Measurements from ENCODE around the gene GDF7.

GRCh38 chr2:20680744-20681375 lies 13.9 kb downstream of the GDF7 start:
- TF ChIP-seq YY1 (IDR thresholded peaks at IDR 0.05) (no peak), ATF3 (IDR thresholded peaks at IDR 0.05) (no peak), GABPA (IDR thresholded peaks at IDR 0.05 in 1 of 2, conservative IDR thresholded peaks at IDR 0.05 in 1 of 2) (no peak), SP1 (IDR thresholded peaks at IDR 0.05) (no peak), FOXA2 (IDR thresholded peaks at IDR 0.05) (no peak)
- TF ChIP-seq, protein P1, sequence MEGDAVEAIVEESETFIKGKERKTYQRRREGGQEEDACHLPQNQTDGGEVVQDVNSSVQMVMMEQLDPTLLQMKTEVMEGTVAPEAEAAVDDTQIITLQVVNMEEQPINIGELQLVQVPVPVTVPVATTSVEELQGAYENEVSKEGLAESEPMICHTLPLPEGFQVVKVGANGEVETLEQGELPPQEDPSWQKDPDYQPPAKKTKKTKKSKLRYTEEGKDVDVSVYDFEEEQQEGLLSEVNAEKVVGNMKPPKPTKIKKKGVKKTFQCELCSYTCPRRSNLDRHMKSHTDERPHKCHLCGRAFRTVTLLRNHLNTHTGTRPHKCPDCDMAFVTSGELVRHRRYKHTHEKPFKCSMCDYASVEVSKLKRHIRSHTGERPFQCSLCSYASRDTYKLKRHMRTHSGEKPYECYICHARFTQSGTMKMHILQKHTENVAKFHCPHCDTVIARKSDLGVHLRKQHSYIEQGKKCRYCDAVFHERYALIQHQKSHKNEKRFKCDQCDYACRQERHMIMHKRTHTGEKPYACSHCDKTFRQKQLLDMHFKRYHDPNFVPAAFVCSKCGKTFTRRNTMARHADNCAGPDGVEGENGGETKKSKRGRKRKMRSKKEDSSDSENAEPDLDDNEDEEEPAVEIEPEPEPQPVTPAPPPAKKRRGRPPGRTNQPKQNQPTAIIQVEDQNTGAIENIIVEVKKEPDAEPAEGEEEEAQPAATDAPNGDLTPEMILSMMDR (IDR thresholded peaks at IDR 0.05; ENCODE audit: low read depth, low read length, missing input control): no peak
- TF ChIP-seq, protein P2, sequence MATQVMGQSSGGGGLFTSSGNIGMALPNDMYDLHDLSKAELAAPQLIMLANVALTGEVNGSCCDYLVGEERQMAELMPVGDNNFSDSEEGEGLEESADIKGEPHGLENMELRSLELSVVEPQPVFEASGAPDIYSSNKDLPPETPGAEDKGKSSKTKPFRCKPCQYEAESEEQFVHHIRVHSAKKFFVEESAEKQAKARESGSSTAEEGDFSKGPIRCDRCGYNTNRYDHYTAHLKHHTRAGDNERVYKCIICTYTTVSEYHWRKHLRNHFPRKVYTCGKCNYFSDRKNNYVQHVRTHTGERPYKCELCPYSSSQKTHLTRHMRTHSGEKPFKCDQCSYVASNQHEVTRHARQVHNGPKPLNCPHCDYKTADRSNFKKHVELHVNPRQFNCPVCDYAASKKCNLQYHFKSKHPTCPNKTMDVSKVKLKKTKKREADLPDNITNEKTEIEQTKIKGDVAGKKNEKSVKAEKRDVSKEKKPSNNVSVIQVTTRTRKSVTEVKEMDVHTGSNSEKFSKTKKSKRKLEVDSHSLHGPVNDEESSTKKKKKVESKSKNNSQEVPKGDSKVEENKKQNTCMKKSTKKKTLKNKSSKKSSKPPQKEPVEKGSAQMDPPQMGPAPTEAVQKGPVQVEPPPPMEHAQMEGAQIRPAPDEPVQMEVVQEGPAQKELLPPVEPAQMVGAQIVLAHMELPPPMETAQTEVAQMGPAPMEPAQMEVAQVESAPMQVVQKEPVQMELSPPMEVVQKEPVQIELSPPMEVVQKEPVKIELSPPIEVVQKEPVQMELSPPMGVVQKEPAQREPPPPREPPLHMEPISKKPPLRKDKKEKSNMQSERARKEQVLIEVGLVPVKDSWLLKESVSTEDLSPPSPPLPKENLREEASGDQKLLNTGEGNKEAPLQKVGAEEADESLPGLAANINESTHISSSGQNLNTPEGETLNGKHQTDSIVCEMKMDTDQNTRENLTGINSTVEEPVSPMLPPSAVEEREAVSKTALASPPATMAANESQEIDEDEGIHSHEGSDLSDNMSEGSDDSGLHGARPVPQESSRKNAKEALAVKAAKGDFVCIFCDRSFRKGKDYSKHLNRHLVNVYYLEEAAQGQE (IDR thresholded peaks at IDR 0.05): no peak
